Middle frontal gyrus (tissue), 1 donor: Measurements from ENCODE around the gene TIMM13.
"Not testable (repeated sequence)": the region's sequence is repeated elsewhere in the genome, so short reads cannot be mapped to it uniquely, and the experiment has no call there.

Source experiments
- DNase-seq: peaks from one replicate; pipeline ENCODE4 v3.0.0-alpha.2; 2015; ENCODE audit warnings: low spot score; ENCODE audit errors: extremely low spot score

The TIMM13 gene

DNA sequence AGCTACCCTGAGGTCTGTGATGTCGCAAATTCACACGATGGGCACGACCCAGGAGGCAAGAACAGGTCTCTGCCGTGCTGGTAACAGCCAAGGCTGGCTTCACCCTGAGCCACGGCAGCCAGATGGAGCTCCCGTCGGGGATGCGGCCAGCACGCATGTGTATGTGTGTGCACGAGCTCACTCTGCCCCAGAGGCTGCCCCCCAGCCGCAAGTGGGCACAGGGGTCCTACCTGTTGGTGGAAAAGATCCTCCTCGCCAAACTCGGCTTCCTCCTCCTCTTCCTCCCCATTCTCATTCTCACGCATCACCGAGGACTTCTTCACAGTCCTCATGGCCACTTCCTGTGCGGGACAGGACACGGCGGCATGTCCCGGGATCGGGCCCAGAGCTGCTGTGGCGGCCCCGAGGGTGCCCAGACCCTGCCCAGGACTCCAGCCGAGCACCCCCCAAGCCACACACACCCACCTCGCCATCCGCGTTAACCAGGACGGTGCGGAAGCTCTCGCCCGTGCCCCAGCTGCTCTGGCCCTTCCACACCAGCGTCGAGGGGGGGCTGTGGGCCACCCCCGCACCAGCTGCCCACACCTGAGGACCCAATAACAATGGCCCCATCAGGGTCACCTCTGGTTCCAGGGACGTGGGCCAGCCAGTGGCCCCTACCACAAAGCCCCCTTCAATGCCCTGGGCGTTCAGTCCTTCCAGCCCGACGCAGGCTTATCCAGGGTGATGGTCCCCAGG lies 4.1 kb upstream of the TIMM13 start:
- no peak for DNase-seq

DNA sequence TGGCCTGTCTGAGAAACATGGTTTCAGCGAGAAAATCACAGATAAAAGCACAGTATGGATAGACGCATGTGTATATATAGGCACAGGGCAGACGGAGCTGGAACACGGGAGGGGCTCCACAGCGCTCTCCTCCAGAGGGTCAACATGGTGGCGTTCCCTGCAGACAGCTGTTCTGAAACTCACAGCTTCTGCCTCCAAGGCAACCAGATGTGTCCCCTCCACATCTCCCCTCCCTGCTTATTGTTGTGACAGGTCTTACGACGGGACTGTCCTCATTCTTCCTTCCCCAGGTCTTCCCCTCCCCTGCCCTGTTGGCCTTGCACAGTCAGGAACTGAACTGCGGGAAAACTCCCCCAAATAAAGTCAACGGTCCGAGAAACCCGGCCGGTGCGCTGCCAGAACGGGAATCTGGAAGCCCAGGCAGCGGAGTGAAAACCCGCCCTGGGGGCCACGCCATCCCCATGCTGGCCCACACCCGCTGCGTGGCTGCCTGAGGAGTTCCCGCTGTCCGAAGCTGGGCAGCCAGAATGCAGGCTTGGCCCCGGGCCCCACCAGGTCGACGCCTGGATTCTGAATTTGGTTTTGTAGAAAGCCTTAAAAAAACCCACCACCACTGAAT lies 2.6 kb upstream of the TIMM13 start:
- no peak for DNase-seq

DNA sequence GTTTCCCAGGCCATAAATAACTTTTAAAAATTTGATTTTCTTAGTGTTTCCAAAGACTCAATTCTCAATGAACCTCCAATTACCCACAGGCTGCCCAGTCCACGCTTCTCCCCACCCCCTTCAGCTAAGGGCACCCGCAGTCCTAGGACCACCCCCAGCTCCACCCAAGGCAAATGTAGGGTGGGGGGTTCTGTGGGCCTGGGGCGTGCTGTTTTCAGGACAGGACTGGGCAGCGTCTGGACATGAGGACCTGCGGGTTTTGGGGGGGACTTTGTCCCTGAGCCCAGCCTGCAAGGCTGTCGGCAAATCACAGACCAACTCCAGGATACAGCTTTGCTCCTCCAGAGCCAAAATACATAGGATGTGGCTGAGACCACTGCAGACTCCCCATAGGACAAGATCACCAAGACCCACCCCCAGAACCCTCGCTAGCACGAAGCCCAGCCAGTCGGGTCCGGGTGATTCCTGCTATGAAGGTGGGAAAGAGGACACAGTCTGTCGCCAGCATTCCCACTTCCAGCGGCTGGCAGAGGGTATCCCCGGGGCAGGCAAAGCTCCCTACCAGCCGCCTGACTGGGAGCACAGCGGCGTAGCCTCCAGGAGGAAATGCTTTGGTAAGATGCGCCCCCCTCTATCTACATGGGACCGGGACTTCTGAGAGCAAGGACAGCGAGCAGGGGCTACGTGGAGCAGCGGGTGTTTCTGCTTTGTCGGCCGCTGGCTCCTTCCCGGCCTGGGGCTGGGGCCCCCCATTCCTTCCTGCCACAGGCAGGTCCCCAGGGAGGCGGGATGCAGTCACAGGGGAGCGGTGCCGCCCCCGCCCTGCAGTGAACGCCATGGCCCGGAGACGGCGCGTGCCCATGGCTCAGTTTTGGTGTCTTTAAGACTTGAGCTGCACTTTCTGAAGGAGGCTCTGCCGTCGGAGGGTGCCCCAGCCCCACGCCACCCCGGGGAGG lies 1.6 kb upstream of the TIMM13 start:
- no peak for DNase-seq

DNA sequence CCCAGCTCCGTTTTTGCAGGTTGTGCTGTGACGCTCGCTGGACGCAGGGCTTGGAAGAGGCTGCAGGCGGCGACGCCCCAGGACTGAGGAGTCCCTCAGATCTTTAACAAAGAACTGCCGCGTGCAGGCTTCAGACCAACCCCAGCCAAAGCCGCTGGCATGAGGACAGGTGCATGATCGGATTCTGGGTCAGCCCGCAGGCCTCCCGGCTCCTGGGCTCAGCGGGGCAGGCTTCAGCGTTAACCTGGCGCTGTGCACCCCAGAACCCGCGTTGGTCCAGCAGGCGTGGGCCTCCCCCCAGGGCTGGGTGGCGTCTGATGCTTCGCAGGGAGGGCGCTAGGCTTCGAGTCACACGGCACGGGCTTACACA lies 920 bp upstream of the TIMM13 start:
- peak; percentile 4 for DNase-seq

DNA sequence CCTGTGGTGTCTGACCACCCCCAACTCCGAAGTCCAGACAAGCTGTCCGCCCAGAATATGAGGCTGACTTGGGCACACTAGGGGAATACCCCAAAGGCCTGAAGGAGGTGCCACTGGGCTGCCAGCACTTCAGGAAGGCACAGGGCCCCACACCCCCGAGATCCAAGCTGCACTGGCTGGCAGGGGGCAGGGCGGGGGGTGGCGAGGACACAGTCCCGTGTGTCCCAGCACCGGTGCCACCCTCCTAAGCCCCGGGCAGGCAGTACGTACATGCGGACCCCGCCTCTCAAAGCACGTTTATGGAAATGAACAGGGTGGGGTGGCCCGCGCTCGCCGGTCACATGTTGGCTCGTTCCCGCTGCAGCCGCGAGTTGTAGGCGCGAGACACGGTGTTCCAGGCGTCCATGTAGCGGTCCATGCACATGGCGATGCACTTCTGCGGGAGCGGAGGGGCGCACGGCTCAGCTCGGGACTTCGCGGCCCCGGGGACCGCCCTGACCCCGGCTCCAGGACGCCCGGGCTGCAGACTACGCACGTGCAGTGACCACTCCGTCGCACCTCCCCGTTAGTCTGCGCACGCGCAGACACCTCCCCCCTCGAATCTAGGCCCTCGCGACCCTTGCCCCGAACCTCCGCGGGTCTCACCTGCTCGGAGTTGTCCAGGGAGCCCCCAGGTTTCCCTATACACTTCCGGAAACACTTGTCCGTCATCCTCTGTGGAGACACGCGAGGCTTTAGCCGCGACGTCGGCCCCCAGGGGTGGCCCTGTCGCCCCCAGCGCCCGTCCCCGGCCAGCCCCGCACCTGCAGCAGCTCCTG lies 566 bp downstream of the TIMM13 start:
- DNase-seq = no peak

DNA sequence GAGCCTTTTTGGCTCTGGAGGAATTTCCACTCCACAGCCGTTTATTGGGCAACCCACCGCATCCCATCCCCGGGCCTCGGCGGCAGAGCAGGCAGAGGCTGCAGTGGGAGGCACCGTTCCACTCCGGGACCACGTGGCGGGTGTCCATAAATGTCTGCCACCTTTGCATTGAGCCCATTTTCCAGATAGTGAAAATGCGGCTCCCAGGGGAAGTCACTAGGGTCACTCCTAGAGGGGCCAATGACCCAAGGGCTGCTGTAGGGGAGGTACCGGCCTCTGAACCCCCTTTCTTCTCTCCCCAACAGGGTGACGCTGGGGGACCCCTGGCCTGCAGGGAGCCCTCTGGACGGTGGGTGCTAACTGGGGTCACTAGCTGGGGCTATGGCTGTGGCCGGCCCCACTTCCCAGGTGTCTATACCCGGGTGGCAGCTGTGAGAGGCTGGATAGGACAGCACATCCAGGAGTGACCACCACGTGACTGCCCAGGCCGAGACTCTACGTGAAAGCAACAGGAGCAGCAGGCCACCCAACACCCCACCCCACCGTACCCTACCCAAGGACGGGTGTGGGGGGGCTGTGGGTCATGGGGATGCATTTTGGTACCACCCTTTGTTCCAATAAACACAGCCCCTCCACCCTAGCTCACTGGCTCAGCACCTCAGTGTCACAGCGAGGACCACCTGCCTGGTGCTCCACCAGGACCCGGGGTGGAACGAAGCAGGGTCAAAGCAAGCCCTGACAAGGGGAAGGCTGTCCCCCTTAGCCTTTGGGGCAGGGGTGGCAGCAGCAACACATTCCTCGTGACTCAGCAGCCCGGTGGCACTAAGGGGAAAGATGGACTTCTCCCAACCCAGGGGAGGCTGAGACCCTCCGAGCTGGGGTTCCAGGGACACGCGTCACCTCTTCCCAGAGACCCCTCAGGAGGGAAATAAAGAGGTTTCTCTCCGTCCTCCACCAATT lies 1.5 kb downstream of the TIMM13 start:
- no peak for DNase-seq

DNA sequence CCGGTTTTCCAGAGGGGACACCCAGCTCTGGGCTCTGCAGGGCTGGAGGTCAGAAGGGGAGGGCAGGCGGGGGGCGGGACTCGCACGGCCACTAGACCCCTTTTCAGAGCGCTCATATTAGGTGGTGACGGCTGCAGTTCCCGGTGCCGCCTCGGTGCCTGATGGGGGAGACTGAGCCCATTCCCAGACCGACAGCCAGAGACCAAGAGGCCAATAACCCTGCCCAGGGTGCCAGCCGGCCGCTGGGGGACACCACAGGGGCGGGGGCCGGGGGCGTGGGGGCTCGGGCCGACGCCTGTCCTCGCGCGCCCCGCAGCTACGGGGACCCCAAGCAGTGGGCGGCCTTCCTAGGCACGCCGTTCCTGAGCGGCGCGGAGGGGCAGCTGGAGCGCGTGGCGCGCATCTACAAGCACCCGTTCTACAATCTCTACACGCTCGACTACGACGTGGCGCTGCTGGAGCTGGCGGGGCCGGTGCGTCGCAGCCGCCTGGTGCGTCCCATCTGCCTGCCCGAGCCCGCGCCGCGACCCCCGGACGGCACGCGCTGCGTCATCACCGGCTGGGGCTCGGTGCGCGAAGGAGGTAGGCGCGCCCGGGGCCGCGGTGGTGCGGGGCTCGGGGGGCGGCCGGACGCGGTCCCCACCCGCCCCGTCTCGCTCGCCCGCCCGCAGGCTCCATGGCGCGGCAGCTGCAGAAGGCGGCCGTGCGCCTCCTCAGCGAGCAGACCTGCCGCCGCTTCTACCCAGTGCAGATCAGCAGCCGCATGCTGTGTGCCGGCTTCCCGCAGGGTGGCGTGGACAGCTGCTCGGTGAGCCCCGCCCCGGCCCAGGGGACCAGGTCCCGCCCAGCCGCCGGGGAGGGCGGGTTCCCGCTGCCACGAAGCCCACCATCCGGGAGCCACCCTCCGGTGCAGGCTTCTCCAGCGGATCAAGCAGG lies 2.4 kb downstream of the TIMM13 start:
- peak; percentile 4 for DNase-seq

DNA sequence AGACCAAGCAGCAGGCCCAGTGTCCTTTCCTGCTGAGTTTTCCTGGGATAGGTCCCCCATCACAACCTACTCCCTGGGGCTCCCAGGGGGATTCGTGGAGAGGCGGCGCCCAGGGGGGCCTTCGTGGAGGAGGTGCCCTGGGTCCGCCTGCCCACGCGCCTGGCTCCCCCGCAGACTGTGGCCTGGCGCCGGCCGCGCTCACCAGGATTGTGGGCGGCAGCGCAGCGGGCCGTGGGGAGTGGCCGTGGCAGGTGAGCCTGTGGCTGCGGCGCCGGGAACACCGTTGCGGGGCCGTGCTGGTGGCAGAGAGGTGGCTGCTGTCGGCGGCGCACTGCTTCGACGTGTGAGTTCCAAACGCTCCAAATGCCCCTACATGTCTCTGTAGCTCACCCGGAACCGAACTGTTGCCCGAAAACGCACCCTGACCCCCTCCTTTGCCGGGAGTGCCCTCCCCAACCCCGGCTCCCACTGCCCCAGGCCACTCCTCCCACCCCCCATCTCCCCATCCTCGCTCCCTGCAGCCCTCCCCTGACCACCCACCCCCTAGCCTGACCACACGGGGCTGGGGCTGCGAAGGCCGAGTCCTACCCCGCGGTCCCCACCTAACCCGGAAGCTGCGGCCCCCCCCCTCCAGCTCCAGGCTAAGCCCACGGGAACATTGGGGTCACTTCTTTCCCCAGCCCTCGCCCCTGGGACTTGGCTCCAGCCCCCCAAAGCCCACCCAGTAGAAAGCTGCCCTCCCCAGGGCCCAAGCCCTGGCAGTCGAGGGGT lies 3.3 kb downstream of the TIMM13 start:
- DNase-seq = no peak

DNA sequence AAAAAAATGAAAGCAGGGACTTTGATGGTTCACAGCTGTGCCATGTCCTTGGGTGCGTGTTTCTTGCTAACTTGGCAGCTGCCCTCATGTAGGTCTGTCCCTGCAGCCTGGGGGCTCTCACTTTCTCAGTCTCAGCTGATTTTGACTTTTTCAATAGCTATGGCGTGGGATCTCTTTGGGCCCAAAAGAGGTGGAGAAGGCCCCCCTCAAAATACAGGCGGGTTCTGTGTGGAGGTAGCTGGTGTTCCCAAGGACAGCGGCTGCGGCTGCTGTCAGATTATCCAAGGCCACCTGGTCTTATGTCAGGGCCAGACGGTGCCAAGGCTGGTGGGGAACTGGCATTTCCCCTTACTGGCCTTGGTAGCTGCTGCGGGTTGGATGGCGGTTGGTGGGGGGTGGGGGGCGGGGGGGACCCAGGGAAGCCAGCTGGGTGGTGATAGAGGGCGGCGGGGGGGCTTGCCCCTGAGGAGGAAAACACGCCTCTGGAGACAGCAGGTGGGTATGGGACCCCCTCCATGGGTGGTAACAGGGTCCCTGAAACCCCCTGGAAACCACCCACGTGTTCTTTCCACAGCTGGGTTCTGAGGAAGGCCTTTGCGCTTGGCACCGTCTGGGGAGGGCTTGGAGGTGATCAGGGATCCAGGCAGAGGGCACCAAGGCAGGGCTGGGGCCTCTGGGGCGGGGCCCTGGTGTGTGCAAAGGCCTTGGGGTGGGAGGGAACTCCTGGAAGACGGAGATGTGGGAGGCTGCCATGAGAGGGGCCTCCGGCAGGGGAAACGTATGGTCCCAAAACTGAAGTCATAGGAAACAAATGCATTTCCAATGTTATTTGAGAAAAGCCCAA lies 4.1 kb downstream of the TIMM13 start:
- no peak for DNase-seq

DNA sequence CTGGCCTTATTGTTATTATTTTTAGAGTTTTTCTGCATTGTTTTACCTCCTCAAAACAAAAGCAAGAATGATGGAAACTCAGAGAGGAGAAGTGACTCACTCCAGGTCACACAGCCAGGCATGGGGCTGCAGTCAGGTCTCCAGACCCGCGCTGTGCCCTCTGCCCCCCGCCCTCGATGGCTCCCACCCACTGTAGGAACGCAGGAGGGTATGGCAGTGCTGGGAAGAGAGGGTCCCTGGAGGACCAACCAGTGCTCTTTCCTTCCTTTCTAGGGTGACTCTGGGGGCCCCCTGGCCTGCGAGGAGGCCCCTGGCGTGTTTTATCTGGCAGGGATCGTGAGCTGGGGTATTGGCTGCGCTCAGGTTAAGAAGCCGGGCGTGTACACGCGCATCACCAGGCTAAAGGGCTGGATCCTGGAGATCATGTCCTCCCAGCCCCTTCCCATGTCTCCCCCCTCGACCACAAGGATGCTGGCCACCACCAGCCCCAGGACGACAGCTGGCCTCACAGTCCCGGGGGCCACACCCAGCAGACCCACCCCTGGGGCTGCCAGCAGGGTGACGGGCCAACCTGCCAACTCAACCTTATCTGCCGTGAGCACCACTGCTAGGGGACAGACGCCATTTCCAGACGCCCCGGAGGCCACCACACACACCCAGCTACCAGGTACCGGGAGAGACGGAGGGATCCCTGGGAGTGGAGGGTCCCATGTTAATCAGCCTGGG lies 5.6 kb downstream of the TIMM13 start:
- no peak for DNase-seq

DNA sequence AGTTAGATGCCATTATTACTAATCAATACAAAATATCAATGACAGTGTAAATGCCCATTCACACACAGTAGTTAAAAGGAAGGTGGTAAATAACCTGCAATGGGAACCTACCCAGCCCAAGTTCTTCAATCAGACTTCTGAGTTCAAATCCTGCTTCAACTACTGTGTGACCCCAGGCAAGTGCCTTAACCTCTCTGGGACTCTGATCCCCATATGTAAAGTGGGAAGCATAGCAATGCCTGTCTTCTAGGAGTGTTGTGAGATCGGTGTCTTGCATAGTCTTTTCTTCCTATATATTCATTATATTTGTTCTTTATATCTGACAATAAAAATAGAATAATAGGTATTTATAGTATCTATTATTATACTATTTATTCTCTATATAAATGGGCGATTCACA lies 6.9 kb downstream of the TIMM13 start:
- DNase-seq = no peak

DNA sequence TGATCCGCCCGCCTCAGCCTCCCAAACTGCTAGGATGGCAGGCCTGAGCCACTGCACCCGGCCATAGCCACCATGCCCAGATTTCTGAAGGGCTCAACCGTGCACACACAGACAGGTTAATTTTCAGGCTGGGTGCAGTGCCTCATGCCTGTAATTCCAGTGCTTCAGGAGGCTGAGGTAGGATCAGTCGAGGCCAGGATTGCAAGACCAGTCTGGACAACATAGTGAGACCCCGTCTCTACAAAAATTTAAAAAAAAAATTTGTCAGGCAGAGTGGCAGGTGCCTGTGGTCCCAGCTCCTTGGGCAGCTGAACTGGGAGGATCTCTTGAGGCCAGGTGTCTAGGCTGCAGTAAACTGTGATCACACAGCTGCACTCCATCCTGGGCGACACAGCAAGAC lies 7.6 kb downstream of the TIMM13 start:
- DNase-seq = no peak

DNA sequence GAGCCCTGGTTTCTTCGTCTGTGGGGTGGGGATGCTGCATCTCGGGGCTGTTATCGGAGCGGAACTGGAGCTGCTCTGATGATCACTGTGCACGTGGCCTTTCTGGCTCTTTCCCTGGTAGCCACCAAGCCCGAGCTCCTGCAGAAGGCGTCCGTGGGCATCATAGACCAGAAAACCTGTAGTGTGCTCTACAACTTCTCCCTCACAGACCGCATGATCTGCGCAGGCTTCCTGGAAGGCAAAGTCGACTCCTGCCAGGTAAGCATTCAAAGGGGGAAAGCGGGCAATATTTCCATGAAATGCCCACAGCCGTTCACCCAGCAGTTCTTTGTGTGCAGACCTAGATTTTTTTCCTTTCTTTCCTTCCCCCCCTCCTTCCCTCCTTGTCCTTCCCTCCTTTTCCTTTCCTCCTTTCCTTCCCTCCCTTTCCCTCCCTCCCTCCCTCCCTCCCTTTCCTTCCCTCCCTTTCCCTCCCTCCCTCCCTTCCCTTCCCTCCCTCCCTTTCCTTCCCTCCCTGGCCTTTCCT lies 9.4 kb downstream of the TIMM13 start:
- no peak for DNase-seq

DNA sequence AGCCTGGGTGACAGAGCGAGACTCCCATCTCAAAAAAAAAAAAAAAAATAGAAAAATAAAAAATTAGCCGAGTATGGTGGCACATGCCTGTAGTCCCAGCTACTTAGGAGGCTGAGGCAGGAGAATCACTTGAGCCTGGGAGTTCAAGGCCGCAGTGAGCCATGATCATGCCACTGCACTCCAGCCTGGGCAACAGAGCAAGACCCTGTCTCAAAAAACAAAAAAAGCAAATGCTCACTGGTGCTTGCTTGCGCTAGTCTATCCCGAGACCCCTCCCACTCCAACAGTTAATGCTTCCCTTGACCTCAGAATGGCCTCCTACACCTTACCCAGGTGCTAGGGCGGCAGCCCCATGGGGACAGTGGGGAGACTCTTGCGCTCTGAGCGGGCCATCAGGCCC lies 9.9 kb downstream of the TIMM13 start:
- not testable (repeated sequence) for DNase-seq

DNA sequence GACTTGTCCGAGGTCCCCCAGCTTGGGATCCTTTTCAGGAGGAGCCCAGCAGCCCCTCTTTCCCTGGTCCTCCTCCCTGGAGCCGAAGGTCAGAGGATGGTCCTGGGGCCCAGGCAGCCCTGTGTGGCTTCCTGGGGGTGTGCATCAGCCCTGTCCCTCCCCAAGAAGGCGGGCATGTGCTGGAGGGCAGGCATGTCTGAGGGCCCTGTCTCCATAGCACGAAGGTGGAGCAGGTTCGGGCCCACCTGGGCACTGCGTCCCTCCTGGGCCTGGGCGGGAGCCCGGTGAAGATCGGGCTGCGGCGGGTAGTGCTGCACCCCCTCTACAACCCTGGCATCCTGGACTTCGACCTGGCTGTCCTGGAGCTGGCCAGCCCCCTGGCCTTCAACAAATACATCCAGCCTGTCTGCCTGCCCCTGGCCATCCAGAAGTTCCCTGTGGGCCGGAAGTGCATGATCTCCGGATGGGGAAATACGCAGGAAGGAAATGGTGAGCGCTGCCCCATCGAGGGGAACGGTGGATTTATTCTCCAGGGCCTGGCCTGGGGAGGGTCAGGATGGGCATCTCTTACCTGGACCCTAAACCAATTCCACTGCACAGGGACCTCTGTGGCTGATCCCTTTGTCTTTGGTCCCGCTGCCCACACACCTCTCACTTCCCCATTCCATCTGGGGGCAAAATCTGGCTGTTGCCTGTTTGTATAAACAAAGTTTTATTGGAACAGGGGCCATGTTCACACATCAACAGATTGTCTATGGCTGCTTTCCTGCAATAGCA lies 10.9 kb downstream of the TIMM13 start:
- no peak for DNase-seq

DNA sequence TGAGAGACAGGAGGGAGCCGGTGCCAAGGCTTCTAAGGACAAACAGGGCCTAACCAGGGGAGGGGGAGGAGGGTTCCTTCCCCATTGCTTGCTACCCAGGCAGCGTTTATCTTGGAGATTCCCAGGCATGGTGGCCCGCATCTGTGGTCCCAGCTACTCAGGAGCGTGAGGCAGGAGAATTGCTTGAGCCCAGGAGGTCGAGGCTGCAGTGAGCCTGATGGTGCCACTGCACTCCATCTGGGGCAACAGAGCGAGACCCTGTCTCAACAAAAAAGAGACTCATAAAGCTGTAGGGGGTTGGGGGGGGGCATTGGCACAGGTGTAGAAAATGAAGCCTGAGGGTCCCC lies 11.4 kb downstream of the TIMM13 start:
- no peak for DNase-seq
